Measurements from ENCODE around the gene SERPINA1. TPM values are rescaled to one million over a fixed set of nuclear protein-coding genes. Genes with fewer than 3 reads are reported as not detected.

SERPINA1 gene
- total RNA-seq, 2 donors from 2014 or later = 15.2 to 22.4 TPM

- Histone ChIP-seq H3K4me1 (ENCODE audit: control insufficient read depth in 1 of 2, low read depth in 2 of 2) (no peaks in the 10 kb centered on the region), H3K9me3 (no peaks in the 10 kb centered on the region), H3K36me3 (no peaks in the 10 kb centered on the region), H3K27me3 (replicated peaks; ENCODE audit: insufficient read depth) (no peaks in the 10 kb centered on the region), H3K4me3 (no peak overlapping the region), H3K27ac (no peak overlapping the region)
- no peak for DNase-seq (ENCODE audit: low spot score)
- TF ChIP-seq CTCF (IDR thresholded peaks at IDR 0.05) = no peak
- no peak for ATAC-seq (ENCODE audit: insufficient number of reproducible peaks, low FRiP score, low read depth)
Measured at GRCh38 chr14:94375552-94376107, 12.8 kb downstream of the SERPINA1 start.

GRCh38 chr14:94374749-94375260 is 13.6 kb downstream of the SERPINA1 start:
- Histone ChIP-seq H3K36me3 (no peaks in the 10 kb centered on the region), H3K27ac (no peak overlapping the region)

GRCh38 chr14:94374116-94374515 is 14.3 kb downstream of the SERPINA1 start:
- H3K27me3 ChIP-seq (replicated peaks; ENCODE audit: insufficient read depth) = no peaks in the 10 kb centered on the region
- TF ChIP-seq CTCF (IDR thresholded peaks at IDR 0.05) = no peak
- H3K9me3 ChIP-seq = no peaks in the 10 kb centered on the region
- ATAC-seq (ENCODE audit: insufficient number of reproducible peaks, low FRiP score, low read depth) (no peak), DNase-seq (ENCODE audit: low spot score) (no peak)
- H3K4me3 ChIP-seq = no peak overlapping the region
- no peaks in the 10 kb centered on the region for H3K36me3 ChIP-seq
- no peak overlapping the region for H3K27ac ChIP-seq
- H3K4me1 ChIP-seq (ENCODE audit: control insufficient read depth in 1 of 2, low read depth in 2 of 2) = no peaks in the 10 kb centered on the region

More at GRCh38 chr14:94374749-94375260, 13.6 kb downstream of the SERPINA1 start:
- no peak for ATAC-seq (ENCODE audit: insufficient number of reproducible peaks, low FRiP score, low read depth)
- Histone ChIP-seq H3K9me3 (no peaks in the 10 kb centered on the region), H3K4me1 (ENCODE audit: control insufficient read depth in 1 of 2, low read depth in 2 of 2) (no peaks in the 10 kb centered on the region), H3K27me3 (replicated peaks; ENCODE audit: insufficient read depth) (no peaks in the 10 kb centered on the region), H3K4me3 (no peak overlapping the region)
- no peak for DNase-seq (ENCODE audit: low spot score)
- no peak for TF ChIP-seq CTCF (IDR thresholded peaks at IDR 0.05)

- no peaks in the 10 kb centered on the region for H3K9me3 ChIP-seq
- ATAC-seq (ENCODE audit: insufficient number of reproducible peaks, low FRiP score, low read depth) (peak; percentile 68), DNase-seq (ENCODE audit: low spot score) (no peak)
- TF ChIP-seq CTCF (IDR thresholded peaks at IDR 0.05) = no peak
- H3K4me1 ChIP-seq (ENCODE audit: control insufficient read depth in 1 of 2, low read depth in 2 of 2) = no peaks in the 10 kb centered on the region
- no peaks in the 10 kb centered on the region for H3K27me3 ChIP-seq (replicated peaks; ENCODE audit: insufficient read depth)
- H3K36me3 ChIP-seq = no peaks in the 10 kb centered on the region
- no peak overlapping the region for H3K4me3 ChIP-seq
- no peak overlapping the region for H3K27ac ChIP-seq
Measured at GRCh38 chr14:94373708-94374107, 14.7 kb downstream of the SERPINA1 start.

- H3K4me1 ChIP-seq (ENCODE audit: control insufficient read depth in 1 of 2, low read depth in 2 of 2) = no peaks in the 10 kb centered on the region
- ATAC-seq (ENCODE audit: insufficient number of reproducible peaks, low FRiP score, low read depth) (no peak), DNase-seq (ENCODE audit: low spot score) (no peak)
- no peak overlapping the region for H3K4me3 ChIP-seq
- H3K27ac ChIP-seq = no peak overlapping the region
- no peaks in the 10 kb centered on the region for H3K36me3 ChIP-seq
- no peaks in the 10 kb centered on the region for H3K9me3 ChIP-seq
- H3K27me3 ChIP-seq (replicated peaks; ENCODE audit: insufficient read depth) = no peaks in the 10 kb centered on the region
- no peak for TF ChIP-seq CTCF (IDR thresholded peaks at IDR 0.05)
Measured at GRCh38 chr14:94372021-94372605, 16.3 kb downstream of the SERPINA1 start.
